ENCODE data around the gene JMJD6. TPM values are rescaled to one million over a fixed set of nuclear protein-coding genes. Genes with fewer than 3 reads are reported as not detected.

JMJD6 gene
- total and polyA plus RNA-seq, 2 experiments from 2014 or later, result 11.4 to 12.8 TPM

- H3K27ac Mint-ChIP-seq, result peak overlapping the region; percentile 51
- no peak overlapping the region for H3K27ac ChIP-seq (ENCODE audit: low read depth)
- no peak overlapping the region for H3K4me3 ChIP-seq
- no peaks in the 10 kb centered on the region for H3K36me3 ChIP-seq (ENCODE audit: insufficient read depth)
- no peaks in the 10 kb centered on the region for H3K9me2 ChIP-seq (ENCODE audit: insufficient read depth)
- no peak for DNase-seq (ENCODE audit: low spot score)
- H3K9me3 Mint-ChIP-seq, result no peaks in the 10 kb centered on the region
- no peaks in the 10 kb centered on the region for H4K20me1 ChIP-seq (replicated peaks; ENCODE audit: insufficient read depth)
- H3K27me3 ChIP-seq (ENCODE audit: insufficient read depth), result no peaks in the 10 kb centered on the region
- no peak for ATAC-seq
- TF ChIP-seq CTCF (conservative IDR thresholded peaks at IDR 0.05; ENCODE audit: low read depth in 2 of 2) (0 out of 4 replicates have a peak, but pooled peaks of 1 of the 2 experiments have one; percentile 11), STAT1 (IDR thresholded peaks at IDR 0.05; ENCODE audit: unreplicated experiment) (no peak)
- peaks cover 6% of the 10 kb centered on the region for H3K27me3 Mint-ChIP-seq (ENCODE audit: insufficient read depth, low read depth, poor library complexity)
- H3K36me3 Mint-ChIP-seq (ENCODE audit: low read depth), result no peaks in the 10 kb centered on the region
- H3K4me1 ChIP-seq (ENCODE audit: insufficient read depth), result peaks cover 8% of the 10 kb centered on the region; the same call in 1 of the 2 replicates
- peaks cover 38% of the 10 kb centered on the region for H3K4me1 Mint-ChIP-seq
- H3K79me2 ChIP-seq (replicated peaks; ENCODE audit: insufficient read depth), result no peaks in the 10 kb centered on the region
- no peaks in the 10 kb centered on the region for H3F3A ChIP-seq (replicated peaks; ENCODE audit: low read depth)
- no peak overlapping the region for H3K4me3 Mint-ChIP-seq
- H3K4me2 ChIP-seq, result no peak overlapping the region
- H2AFZ ChIP-seq, result no peak overlapping the region
Measured at GRCh38 chr17:76688165-76688622, 38.2 kb downstream of the JMJD6 start.

- no peak for DNase-seq (ENCODE audit: low spot score)
- H3K4me3 Mint-ChIP-seq, result no peak overlapping the region
- Histone ChIP-seq H3K79me2 (replicated peaks; ENCODE audit: insufficient read depth) (no peaks in the 10 kb centered on the region), H3F3A (replicated peaks; ENCODE audit: low read depth) (no peaks in the 10 kb centered on the region), H3K4me3 (no peak overlapping the region), H3K9me2 (ENCODE audit: insufficient read depth) (no peaks in the 10 kb centered on the region), H3K27me3 (ENCODE audit: insufficient read depth) (no peaks in the 10 kb centered on the region), H4K20me1 (replicated peaks; ENCODE audit: insufficient read depth) (no peaks in the 10 kb centered on the region), H2AFZ (no peak overlapping the region), H3K4me2 (no peak overlapping the region), H3K36me3 (ENCODE audit: insufficient read depth) (no peaks in the 10 kb centered on the region), H3K4me1 (ENCODE audit: insufficient read depth) (peaks cover 8% of the 10 kb centered on the region; the same call in 1 of the 2 replicates), H3K27ac (ENCODE audit: low read depth) (no peak overlapping the region)
- peaks cover 40% of the 10 kb centered on the region for H3K4me1 Mint-ChIP-seq
- peak; percentile 6; the same call in 1 of the 3 replicates for ATAC-seq
- H3K9me3 Mint-ChIP-seq, result no peaks in the 10 kb centered on the region
- H3K36me3 Mint-ChIP-seq (ENCODE audit: low read depth), result no peaks in the 10 kb centered on the region
- H3K27me3 Mint-ChIP-seq (ENCODE audit: insufficient read depth, low read depth, poor library complexity), result peaks cover 6% of the 10 kb centered on the region
- H3K27ac Mint-ChIP-seq, result no peak overlapping the region
- TF ChIP-seq POLR2AphosphoS5 (IDR thresholded peaks at IDR 0.05; ENCODE audit: low read depth) (no peak), ZNF462 (CRISPR knock-in tag; IDR thresholded peaks at IDR 0.05) (no peak), ETS1 (IDR thresholded peaks at IDR 0.05) (no peak), EZH2phosphoT487 (IDR thresholded peaks at IDR 0.05; ENCODE audit: unreplicated experiment) (no peak), ZNF114 (CRISPR knock-in tag; IDR thresholded peaks at IDR 0.05) (no peak), EZH2 (IDR thresholded peaks at IDR 0.05; ENCODE audit: low read depth, unreplicated experiment) (no peak), CREB1 (CRISPR knock-in tag; IDR thresholded peaks at IDR 0.05; ENCODE audit: low read depth) (no peak), JUNB (IDR thresholded peaks at IDR 0.05; ENCODE audit: unreplicated experiment) (no peak), STAT1 (IDR thresholded peaks at IDR 0.05; ENCODE audit: unreplicated experiment) (no peak)
Measured at GRCh38 chr17:76687298-76688164, 38.9 kb downstream of the JMJD6 start.

Measured in GM23338 (cell line).